Melanocyte of skin (primary cell): Measurements from ENCODE around the gene TTC38. TPM values are rescaled to one million over a fixed set of nuclear protein-coding genes. Genes with fewer than 3 reads are reported as not detected.

Experiments used
- total RNA-seq, 2 donors: library from RNA; depleted of rRNA; stranded (reverse); fragments of >200 nt; gene quantifications; 2 replicates each; pipeline ENCODE4 v1.2.3, GENCODE V29; 2012

TTC38 gene
- total RNA-seq, result 10 to 100 TPM; 21.3 to 37.3 TPM

DNA sequence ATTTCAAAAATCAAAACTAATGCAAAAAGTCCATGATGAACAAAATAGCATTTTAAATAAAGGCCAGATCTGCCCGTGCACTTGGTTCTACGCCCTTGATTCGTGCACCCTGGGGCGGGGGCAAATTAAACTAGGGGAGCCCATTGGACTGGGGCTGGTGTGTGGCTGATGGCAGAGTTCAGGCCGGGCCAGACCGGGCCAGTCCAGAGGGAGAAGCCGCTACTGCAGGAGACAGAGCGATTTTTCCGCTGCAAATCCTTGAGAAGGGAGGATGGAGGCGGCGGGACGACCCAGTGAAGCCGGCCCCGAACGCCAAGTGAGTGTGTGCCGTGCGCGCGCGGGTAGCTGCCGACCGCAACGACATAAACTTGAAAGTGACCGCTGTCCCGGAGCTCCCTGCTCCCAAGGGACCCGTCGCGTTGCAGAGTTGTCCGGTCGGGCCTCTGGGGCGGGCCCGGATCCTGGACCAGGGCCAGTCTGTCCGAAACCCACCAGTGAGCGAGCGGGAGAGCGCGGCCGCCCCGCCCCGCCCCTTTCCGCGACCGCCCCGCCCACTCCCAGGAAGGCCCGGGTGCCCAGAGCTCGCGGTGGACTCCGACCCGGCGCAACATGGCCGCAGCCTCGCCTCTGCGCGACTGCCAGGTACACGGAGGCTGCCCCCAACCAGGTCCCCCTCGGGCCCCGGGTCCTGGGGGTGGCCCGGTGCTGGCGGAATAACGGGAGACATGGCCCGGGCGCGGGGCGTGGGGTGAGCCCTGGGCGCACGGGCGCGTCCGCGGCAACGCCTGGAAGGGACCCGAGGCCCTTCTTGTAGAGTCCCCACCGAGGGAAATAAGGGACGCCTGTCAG is at the start of gene TTC38:
Gene TTC38 (plus strand): TSS at position 578 of the 849 bp plus-strand sequence. CDS start 32 bp downstream, at position 610.

GRCh38 chr22:46250035-46250782 is 17.6 kb upstream of the TTC38 start, which contains the start of gene CDPF1:
TSS of gene CDPF1 (minus strand) at chr22:46250293. CDS start at chr22:46248284, 2,009 bp downstream.

GRCh38 chr22:46263216-46263590 is 4.6 kb upstream of the TTC38 start, which contains the start of gene PKDREJ:
TSS of gene PKDREJ (minus strand) at chr22:46263343. CDS start at chr22:46263322, 21 bp downstream.

GRCh38 chr22:46296257-46297150 is 28.7 kb downstream of the TTC38 start, which contains the start of gene GTSE1:
TSS of gene GTSE1 (plus strand) at chr22:46296870. CDS start at chr22:46297401, 531 bp downstream.

GRCh38 chr22:46335201-46336118 is 67.7 kb downstream of the TTC38 start, which contains the start of gene TRMU:
TSS of gene TRMU (plus strand) at chr22:46335714. CDS start at chr22:46335765, 51 bp downstream.

Other genes with a start within 250 kb of the TTC38 start
- 10 to 100 TPM; 11.0 to 11.3 TPM for gene PPARA, start 117.5 kb upstream of the TTC38 start, total RNA-seq
- 10 to 100 TPM; 12.4 to 16.3 TPM for gene CDPF1, start 17.7 kb upstream of the TTC38 start, total RNA-seq
- not detected for gene PKDREJ, start 4.7 kb upstream of the TTC38 start, total RNA-seq
- 10 to 100 TPM; 13.1 to 25.0 TPM for gene GTSE1, start 28.9 kb downstream of the TTC38 start, total RNA-seq
- 10 to 100 TPM; 23.1 to 39.0 TPM for gene TRMU, start 67.7 kb downstream of the TTC38 start, total RNA-seq